GM15510 (cell line): ENCODE data around the gene TTC21A.

Experiments
- POLR2A ChIP-seq: IDR thresholded peaks from 3 replicates; pipeline ENCODE4 v1.6.1; 2011; ENCODE audit warnings: borderline replicate concordance; ENCODE audit not compliant: insufficient read length; ENCODE audit errors: extremely low read depth

TTC21A gene

GRCh38 chr3:39180183-39180545 is 72.7 kb downstream of the TTC21A start:
- TF ChIP-seq POLR2A: no peak

GRCh38 chr3:39180546-39181346 is 73.3 kb downstream of the TTC21A start:
- no peak for TF ChIP-seq POLR2A

GRCh38 chr3:39181408-39182335 is 74.2 kb downstream of the TTC21A start:
- no peak for TF ChIP-seq POLR2A

GRCh38 chr3:39183211-39184080 is 76.0 kb downstream of the TTC21A start:
- no peak for TF ChIP-seq POLR2A

- no peak for TF ChIP-seq POLR2A
Measured at GRCh38 chr3:39184081-39184967, 76.8 kb downstream of the TTC21A start.

- TF ChIP-seq POLR2A: no peak
Measured at GRCh38 chr3:39184968-39185285, 77.4 kb downstream of the TTC21A start.

GRCh38 chr3:39185326-39185958 is 78.0 kb downstream of the TTC21A start:
- no peak for TF ChIP-seq POLR2A

- TF ChIP-seq POLR2A: no peak
Measured at GRCh38 chr3:39185959-39186691, 78.6 kb downstream of the TTC21A start.

GRCh38 chr3:39186692-39187151 is 79.2 kb downstream of the TTC21A start:
- TF ChIP-seq POLR2A: no peak

- no peak for TF ChIP-seq POLR2A
Measured at GRCh38 chr3:39187372-39188155, 80.1 kb downstream of the TTC21A start.
